GM21360 (cell line): ENCODE results near the gene ARID5B.
A peak's percentile ranks its signal among the peaks of the same experiment; 100 is the strongest.

Experiments
- ATAC-seq: cut with Tn5 transposase; IDR thresholded peaks from one replicate; pipeline ENCODE4 v1.9.1; 2021; ENCODE audit warnings: mild to moderate bottlenecking, moderate library complexity; ENCODE audit not compliant: unreplicated experiment

Gene ARID5B

DNA sequence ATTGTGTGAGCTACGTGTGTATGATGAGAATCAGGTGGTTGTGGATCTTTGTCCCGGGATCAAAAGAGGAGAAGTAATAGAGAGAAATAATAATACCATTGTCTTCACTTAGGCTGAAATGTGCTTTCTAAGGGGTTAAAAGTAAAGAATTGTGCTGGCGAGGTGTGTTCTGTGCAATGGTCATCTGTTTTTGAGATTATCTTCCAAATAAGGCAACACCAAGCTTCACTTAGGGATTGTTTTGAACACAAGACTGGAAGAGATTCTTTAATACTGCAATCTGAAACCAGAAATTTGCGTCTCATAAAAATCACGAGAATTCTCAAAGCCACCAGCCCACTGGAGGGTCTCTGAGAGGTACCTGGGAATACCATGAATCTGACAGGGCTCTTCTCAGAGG, 84.2 kb downstream of the ARID5B start:
- no peak for ATAC-seq

DNA sequence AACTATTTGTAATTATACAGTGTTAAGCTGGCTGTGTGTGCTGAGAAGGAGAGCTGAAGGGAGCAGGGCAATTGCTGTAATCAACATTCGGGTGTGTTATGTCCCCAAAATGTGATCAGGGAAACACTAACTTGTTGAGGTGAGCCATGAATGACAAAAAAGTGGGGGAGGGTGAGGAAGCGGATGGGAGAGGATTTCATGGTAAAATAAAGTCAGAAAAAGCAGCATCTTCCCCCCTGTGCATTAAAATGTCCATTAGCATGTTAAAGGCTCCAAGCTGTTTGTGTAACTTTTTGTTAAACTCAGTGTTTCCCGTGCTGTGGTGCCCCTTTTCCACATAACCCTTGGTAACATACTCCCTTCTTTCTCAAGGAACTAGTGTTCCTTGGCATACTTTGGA, 84.9 kb downstream of the ARID5B start:
- no peak for ATAC-seq

GRCh38 chr10:61986788-61987492, 85.4 kb downstream of the ARID5B start:
- ATAC-seq: no peak

GRCh38 chr10:61987537-61987936, 86.0 kb downstream of the ARID5B start:
- ATAC-seq: peak; percentile 5

GRCh38 chr10:61987951-61988379, 86.5 kb downstream of the ARID5B start:
- peak; percentile 99 for ATAC-seq

DNA sequence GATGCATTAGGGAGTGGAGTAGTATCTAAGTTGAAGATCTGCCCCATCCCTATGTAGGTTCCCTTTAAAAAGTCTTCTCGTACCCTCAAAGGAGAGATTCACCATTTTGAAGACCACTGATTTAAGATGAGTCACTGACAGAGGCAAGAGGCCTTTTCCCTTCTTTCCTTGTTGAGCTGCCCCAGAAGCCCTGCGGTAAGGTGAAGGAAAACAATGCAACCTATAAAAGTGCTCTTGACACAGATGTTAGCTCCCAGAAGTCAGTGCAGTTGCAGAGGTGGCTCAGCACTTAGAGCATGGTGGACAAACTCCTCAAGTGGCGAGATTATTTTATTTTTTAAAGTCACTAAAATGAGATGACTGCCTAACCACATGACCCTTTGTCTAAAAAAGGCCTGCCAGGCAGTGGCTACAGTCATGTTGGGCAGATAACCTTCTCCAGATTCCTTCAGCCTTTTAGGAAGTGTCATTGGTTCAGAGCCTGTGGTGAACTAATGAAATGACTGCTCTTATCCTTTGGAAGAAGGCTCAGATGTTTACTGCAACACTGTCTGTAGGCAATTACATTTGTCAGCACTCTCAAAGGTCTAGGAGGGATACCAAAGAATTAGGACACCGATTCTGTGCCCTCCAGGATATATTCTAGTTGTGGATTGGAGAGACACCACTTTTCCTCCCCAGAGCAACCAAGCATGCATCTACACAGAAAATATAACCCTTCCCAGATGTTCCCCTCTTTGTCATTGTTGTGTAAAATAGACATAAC, 88.7 kb downstream of the ARID5B start:
- no peak for ATAC-seq

GRCh38 chr10:61990761-61991135, 89.2 kb downstream of the ARID5B start:
- no peak for ATAC-seq

- no peak for ATAC-seq
Observed at GRCh38 chr10:61991166-61991565, 89.7 kb downstream of the ARID5B start.

DNA sequence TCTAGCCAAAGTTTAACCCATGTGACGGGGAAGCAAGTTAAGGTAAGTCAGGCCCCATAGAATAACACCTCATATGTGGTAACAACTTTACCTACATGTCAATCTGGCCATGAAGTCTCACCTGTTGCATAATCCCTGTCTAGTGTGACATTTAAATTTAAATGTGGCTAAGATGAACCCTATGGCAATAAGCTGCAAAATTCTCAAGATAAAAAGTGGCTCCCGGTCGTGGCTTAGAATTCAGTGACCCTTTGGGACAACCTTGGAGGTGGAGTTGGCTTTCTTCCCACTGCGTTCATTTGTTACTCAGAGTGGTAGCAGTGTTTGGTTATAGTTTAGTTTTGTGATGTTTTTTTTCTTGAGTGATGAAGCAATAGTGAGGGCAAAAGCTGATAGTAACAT, 90.6 kb downstream of the ARID5B start:
- no peak for ATAC-seq

DNA sequence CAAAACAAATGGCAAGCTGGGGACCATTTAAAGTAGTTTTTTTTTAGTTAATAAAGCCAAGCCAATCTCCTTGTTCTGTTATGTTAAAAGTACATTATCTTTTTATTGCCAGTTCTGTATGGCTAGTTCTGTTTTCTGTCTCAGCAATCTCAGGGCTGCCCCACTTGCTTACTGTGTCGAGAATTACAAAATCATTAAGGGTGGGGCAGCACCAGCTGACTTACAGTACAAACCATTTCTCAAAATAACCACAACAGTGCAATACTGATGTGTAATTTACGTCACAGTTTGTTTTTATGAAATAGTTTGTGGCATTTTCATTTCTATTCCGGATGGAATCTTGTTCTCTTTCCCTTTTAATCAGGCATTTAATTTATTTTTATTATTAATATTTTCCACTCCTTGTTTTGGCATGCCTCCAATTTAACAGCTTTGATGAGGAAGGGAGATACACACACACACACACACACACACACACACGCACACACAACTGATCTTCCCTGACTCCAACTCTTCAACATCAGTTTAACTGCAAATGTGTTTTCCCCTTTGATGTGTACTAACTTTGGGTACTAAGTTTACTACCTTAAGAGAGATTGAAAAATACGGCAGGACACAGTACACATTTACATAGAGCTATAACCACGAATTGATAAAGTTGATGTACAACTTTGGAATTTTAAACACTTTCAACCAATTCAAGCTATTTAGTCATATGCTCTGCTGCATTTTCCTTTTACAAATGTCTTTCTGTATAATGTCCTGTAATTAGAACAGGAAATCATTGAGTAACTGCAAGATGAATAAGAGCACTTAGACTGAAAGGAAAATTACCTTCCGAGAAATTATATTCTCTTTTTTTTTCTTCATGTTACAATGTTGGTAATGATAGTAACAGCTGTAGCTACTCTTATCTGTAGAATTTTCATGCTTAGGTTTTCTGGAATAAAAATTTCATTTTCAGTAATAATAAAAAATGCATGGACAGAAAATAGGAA, 91.5 kb downstream of the ARID5B start:
- ATAC-seq: no peak

DNA sequence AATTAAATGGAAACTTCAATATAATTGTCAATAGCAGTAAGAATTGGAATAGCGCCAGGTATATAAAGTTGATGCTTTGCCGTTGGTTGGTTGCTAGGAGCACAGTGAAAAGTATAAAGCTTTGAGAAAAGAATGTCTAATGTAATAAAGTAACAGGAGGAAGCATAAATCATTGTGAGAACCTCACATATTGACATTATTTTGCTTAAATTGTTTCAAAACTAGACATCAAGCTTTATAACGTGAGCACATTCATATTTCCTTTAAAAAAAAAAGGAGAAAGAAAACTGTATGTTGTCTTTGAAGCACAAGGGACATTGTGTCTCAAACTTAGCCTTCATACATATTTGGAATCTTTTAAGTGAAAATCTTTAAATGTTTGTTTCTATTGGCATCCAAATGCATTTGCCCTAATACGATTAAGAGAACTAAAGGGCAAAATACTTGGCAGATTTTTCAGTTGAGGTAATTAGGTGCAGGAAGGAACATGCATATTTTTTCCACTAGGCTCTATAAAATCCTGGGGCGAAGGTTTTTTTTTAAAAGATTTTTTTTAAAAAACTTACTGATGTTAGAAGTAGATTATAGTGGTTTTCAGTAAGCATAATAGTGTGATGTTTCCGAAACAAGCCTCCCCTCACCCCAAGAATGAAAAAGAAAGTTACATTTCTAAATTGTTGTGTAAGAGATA, 92.4 kb downstream of the ARID5B start:
- ATAC-seq: no peak

- no peak for ATAC-seq
Observed at GRCh38 chr10:61994405-61995219, 93.1 kb downstream of the ARID5B start.

- no peak for ATAC-seq
Observed at GRCh38 chr10:61995220-61995503, 93.7 kb downstream of the ARID5B start.

DNA sequence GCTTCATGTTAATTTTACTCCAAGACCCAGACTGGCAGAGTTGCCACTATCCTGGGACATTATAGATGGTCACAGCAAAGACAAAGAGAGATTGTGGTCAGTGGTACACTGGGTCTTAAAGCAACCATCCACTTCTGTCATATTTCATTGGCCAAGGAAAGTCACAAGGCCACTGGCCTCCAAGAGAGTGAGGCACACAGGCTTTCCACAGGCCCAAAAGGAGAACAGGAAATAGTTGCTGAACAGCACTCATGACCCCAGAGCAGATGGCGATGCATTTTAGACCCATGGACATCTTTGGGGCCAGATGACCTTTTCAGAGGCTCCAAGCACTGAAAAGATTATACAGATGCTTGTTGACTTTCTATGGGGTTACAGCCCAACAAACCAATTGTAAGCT, 97.4 kb downstream of the ARID5B start:
- ATAC-seq: no peak

- ATAC-seq: peak; percentile 89
Observed at GRCh38 chr10:62000037-62000603, 98.6 kb downstream of the ARID5B start.

DNA sequence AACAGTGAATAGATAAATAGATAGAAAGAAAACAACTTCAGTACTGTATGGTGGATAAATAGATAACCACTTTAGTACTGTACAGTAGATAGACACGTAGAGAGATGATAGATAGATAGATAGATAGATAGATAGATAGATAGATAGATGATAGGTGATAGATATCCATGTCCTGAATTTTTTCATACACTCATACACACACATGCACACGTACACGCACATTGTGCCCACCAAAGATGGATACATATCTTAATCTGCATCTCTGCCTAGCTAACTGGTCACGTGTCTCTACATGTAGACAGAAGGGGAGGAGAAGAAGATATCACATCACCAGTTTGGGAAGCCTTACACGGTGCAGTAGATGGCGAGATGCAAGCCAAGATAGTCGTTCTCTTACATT, 99.2 kb downstream of the ARID5B start:
- ATAC-seq: no peak

DNA sequence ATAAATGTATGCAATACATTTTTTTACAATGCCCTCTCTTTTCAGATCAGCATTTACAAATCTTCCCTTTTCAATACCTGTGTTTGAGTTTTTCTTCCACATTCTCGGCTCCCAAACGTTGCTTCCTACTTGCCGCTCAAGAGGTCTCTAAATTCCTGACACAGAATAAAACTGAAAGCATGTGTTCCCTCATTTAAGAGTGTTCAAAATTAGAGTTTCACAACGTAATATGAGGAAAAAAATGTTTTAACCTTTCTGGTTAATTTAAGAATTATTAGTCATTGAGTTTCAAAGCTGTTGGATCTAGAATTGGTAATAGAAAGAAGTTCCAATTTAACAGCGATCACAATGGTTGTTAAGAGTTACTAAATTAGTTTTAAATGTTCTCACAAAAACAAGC, 100.4 kb downstream of the ARID5B start:
- ATAC-seq: no peak

DNA sequence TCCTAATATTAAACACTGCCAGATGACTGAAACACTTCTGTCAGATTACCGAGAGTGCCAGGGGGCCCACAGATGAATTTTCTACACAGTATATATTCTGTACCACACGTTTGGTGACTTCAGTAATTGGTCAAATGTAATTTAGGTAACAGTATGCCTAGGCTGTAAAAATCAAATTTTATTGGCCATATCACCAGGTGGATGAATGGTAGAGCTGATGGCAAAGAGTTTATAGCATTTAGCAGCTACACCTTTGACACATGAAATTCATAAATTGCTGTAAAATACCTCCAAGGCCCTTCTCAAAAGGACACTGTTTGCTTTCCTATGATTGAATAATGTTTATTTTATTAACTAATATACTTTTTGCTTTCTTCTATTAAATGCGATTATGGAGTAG, 101.3 kb downstream of the ARID5B start:
- no peak for ATAC-seq

DNA sequence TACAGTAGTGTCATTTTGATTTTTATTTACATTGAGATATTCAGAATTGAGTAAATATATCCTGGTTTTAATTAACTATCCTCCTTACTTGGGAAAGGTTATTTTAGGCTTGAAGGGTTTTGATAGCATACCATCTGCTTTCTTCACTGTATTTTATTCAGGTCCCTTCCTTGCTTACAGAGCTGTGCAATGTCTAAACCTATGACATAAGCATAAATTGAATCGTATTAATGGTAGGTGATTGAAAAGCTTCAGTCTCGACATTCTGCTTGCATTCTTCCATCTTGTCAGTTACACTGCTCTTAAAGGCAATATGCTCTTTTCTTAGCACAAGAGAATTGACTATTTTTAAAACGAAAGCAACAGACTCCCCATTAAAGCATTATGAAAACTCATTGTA, 102.5 kb downstream of the ARID5B start:
- no peak for ATAC-seq

- no peak for ATAC-seq
Observed at GRCh38 chr10:62005281-62005680, 103.8 kb downstream of the ARID5B start.
